Stimulated activated CD8-positive, alpha-beta memory T cell treated with anti-CD3 and anti-CD28 coated beads, Interleukin-12 subunit alpha, Interleukin-12 subunit beta, amount 100 ng/mL, for 4 hours (primary cell): ENCODE data around the gene ECHDC1.
A peak's percentile ranks its signal among the peaks of the same experiment; 100 is the strongest.

Source experiments
- DNase-seq: peaks from one replicate; pipeline ENCODE4 v3.0.0-alpha.2; 2020; ENCODE audit warnings: low read depth

ECHDC1 gene

GRCh38 chr6:127282184-127282583 is 61.2 kb downstream of the ECHDC1 start:
- no peak for DNase-seq

- no peak for DNase-seq
Observed at GRCh38 chr6:127279815-127280214, 63.6 kb downstream of the ECHDC1 start.

- no peak for DNase-seq
Observed at GRCh38 chr6:127277878-127278843, 65.2 kb downstream of the ECHDC1 start.

- DNase-seq = no peak
Observed at GRCh38 chr6:127276331-127276730, 67.1 kb downstream of the ECHDC1 start.

- DNase-seq = no peak
Observed at GRCh38 chr6:127273499-127273898, 69.9 kb downstream of the ECHDC1 start.

- no peak for DNase-seq
Observed at GRCh38 chr6:127272576-127272975, 70.8 kb downstream of the ECHDC1 start.

GRCh38 chr6:127267646-127268625 is 75.5 kb downstream of the ECHDC1 start:
- no peak for DNase-seq

GRCh38 chr6:127266892-127267645 is 76.3 kb downstream of the ECHDC1 start:
- peak; percentile 37 for DNase-seq

GRCh38 chr6:127266178-127266891 is 77.1 kb downstream of the ECHDC1 start, which contains the start of gene RNF146:
TSS of gene RNF146 (plus strand) at chr6:127266864. CDS start at chr6:127280339, 13,475 bp downstream.
- peak; percentile 62 for DNase-seq

- DNase-seq = no peak
Observed at GRCh38 chr6:127263481-127263880, 79.9 kb downstream of the ECHDC1 start.

- DNase-seq = no peak
Observed at GRCh38 chr6:127262896-127263295, 80.5 kb downstream of the ECHDC1 start.

GRCh38 chr6:127255286-127255685 is 88.1 kb downstream of the ECHDC1 start:
- no peak for DNase-seq

GRCh38 chr6:127249621-127250020 is 93.8 kb downstream of the ECHDC1 start:
- no peak for DNase-seq

GRCh38 chr6:127247114-127248096 is 96.0 kb downstream of the ECHDC1 start:
- no peak for DNase-seq

GRCh38 chr6:127243501-127243900 is 99.9 kb downstream of the ECHDC1 start:
- no peak for DNase-seq
